B cell (primary cell): ENCODE measurements around the gene MYADML2. TPM values are rescaled to one million over a fixed set of nuclear protein-coding genes. Genes with fewer than 3 reads are reported as not detected.

Experiments used
- ATAC-seq: fragments of 200-7000 bp; cut with Tn5 transposase; one replicate; pipeline ENCODE4 v1.10.0; 2021; ENCODE audit warnings: low read depth, mild to moderate bottlenecking, moderate number of reproducible peaks, moderate library complexity
- CTCF ChIA-PET: fragments of 350-600 bp; sonication (Branson Sonifier 250); formaldehyde crosslinking; loops from one replicate; lab custom pipeline; 2021; ENCODE audit warnings: antibody characterized with exemption, inconsistent platforms; lab: Charles Lee
- POLR2A ChIA-PET: fragments of 350-600 bp; sonication (Branson Sonifier 250); formaldehyde crosslinking; loops from one replicate; lab custom pipeline; 2021; ENCODE audit warnings: antibody characterized with exemption; lab: Charles Lee
- DNase-seq: peaks from one replicate; pipeline ENCODE4 v3.0.0; 2013
- H2AFZ ChIP-seq: 2 replicates; pipeline ENCODE4 v1.6.1; 2012; ENCODE audit warnings: mild to moderate bottlenecking, low read depth, low read length; ENCODE audit not compliant: insufficient read depth, poor library complexity, severe bottlenecking
- H3K27ac ChIP-seq, 2 donors: 1 replicate in 1 of 2; 2 replicates in 1 of 2; pipeline ENCODE4 v1.5.1; 2012 to 2013; ENCODE audit warnings: low read length in 2 of 2, mild to moderate bottlenecking in 2 of 2, moderate library complexity in 1 of 2
- H3K27me3 ChIP-seq, 4 experiments: fragments of 200-600 bp in 1 of 4; sonication (generic) in 1 of 4; replicated peaks in 1 of 4; 1 replicate in 2 of 4; 2 replicates in 2 of 4; pipeline versions ENCODE4 v1.6.1 to v1.7.0; 2013 to 2016; ENCODE audit warnings: low read length in 3 of 4, mild to moderate bottlenecking in 2 of 4, mixed read lengths in 1 of 4, moderate library complexity in 1 of 4; ENCODE audit not compliant: insufficient read depth in 4 of 4, control insufficient read depth in 3 of 4; ENCODE audit errors: control extremely low read depth in 1 of 4
- H3K36me3 ChIP-seq, 2 experiments: replicated peaks in 1 of 2; 1 replicate in 1 of 2; 2 replicates in 1 of 2; pipeline versions ENCODE4 v1.6.1 to v1.7.1; 2013; ENCODE audit warnings: low read length in 1 of 2; ENCODE audit not compliant: insufficient read depth in 2 of 2, control insufficient read depth in 1 of 2; ENCODE audit errors: control extremely low read depth in 1 of 2, extremely low read depth in 1 of 2
- H3K4me1 ChIP-seq, 2 donors: fragments of 200-600 bp in 1 of 2; sonication (generic) in 1 of 2; 1 replicate in 1 of 2; 2 replicates in 1 of 2; pipeline versions ENCODE4 v1.5.1 to v1.6.1; 2013 to 2017; ENCODE audit warnings: low read length in 2 of 2; ENCODE audit not compliant: control insufficient read depth in 2 of 2, insufficient read depth in 2 of 2
- H3K4me2 ChIP-seq: replicated peaks from 2 replicates; pipeline ENCODE3; 2012; ENCODE audit warnings: mild to moderate bottlenecking, low read depth, low read length; ENCODE audit not compliant: poor library complexity, severe bottlenecking
- H3K4me3 ChIP-seq, 5 experiments: fragments of 200-600 bp in 1 of 5; sonication (generic) in 1 of 5; 1 replicate in 3 of 5; 2 replicates in 2 of 5; pipeline versions ENCODE4 v1.5.1 to v1.7.0; 2011 to 2016; ENCODE audit warnings: low read length in 4 of 5, mild to moderate bottlenecking in 4 of 5, low read depth in 2 of 5, control low read depth in 1 of 5, moderate library complexity in 1 of 5; ENCODE audit not compliant: insufficient read depth in 1 of 5; ENCODE audit errors: control extremely low read depth in 1 of 5, extremely low read depth in 1 of 5
- H3K79me2 ChIP-seq: fragments of 200-600 bp; sonication (generic); one replicate; pipeline ENCODE4 v1.6.0; 2016; ENCODE audit warnings: low read length; ENCODE audit not compliant: control insufficient read depth, insufficient read depth
- H3K9ac ChIP-seq: fragments of 200-600 bp; sonication (generic); 2 replicates; pipeline ENCODE4 v1.6.1; 2017; ENCODE audit warnings: mild to moderate bottlenecking, low read length, moderate library complexity
- H3K9me3 ChIP-seq, 3 donors: one replicate each; pipeline versions ENCODE4 v1.6.1 to v1.7.1; 2013; ENCODE audit warnings: low read length in 2 of 3; ENCODE audit not compliant: control insufficient read depth in 2 of 3, insufficient read depth in 1 of 3; ENCODE audit errors: control extremely low read depth in 1 of 3
- H4K20me1 ChIP-seq: 2 replicates; pipeline ENCODE4 v1.6.0; 2012; ENCODE audit warnings: mild to moderate bottlenecking, low read length; ENCODE audit not compliant: insufficient read depth, control insufficient read depth, poor library complexity, severe bottlenecking
- H3K27ac Mint-ChIP-seq: one replicate; pipeline ENCODE4 v1.8.0; 2021; ENCODE audit warnings: mixed read lengths
- H3K27me3 Mint-ChIP-seq: one replicate; pipeline ENCODE4 v1.8.0; 2021; ENCODE audit warnings: mixed read lengths
- H3K4me1 Mint-ChIP-seq: one replicate; pipeline ENCODE4 v1.8.0; 2021; ENCODE audit warnings: mixed read lengths
- H3K4me3 Mint-ChIP-seq: one replicate; pipeline ENCODE4 v1.8.0; 2021; ENCODE audit warnings: mixed read lengths
- H3K9me3 Mint-ChIP-seq: one replicate; pipeline ENCODE4 v1.8.0; 2022; ENCODE audit warnings: mixed read lengths; ENCODE audit not compliant: insufficient read depth
- CTCF ChIP-seq: fragments of 200-600 bp; IDR thresholded peaks from one replicate; pipeline ENCODE4 v1.8.0; 2022; ENCODE audit warnings: antibody characterized with exemption, mild to moderate bottlenecking
- EZH2 ChIP-seq: IDR thresholded peaks from 2 replicates; pipeline ENCODE4 v1.6.1; 2012; ENCODE audit warnings: borderline replicate concordance, low read depth, mild to moderate bottlenecking, moderate library complexity, low read length; ENCODE audit not compliant: insufficient read depth, poor library complexity, severe bottlenecking
- WGBS: methylation state at CpG from one replicate; pipeline ENCODE4 v1.1.5; 2013; ENCODE audit warnings: missing lambda C conversion rate; ENCODE audit not compliant: insufficient coverage; 5-methylcytosine and 5-hydroxymethylcytosine counted together
- intact Hi-C: fragments of 100-400 bp; cut with micrococcal nuclease; formaldehyde crosslinking; loops from one replicate; pipeline ENCODE4 v1.10.0; 2022
- polyA plus RNA-seq: library from polyadenylated mRNA; depleted of rRNA; stranded (reverse); fragments of >200 nt; gene quantifications from 2 replicates; pipeline ENCODE4 v1.2.3, GENCODE V29; 2012
- total RNA-seq, 2 donors: library from RNA; stranded (reverse); fragments of 120-200 nt in 1 of 2; gene quantifications; 1 replicate in 1 of 2; 2 replicates in 1 of 2; pipeline versions ENCODE4 v1.2.3 to v1.2.4, GENCODE V29; 2013 to 2022

The MYADML2 gene
- total and polyA plus RNA-seq, 2 donors (not counting 1 experiment from before 2014, with no cell fraction given) = not detected

DNA sequence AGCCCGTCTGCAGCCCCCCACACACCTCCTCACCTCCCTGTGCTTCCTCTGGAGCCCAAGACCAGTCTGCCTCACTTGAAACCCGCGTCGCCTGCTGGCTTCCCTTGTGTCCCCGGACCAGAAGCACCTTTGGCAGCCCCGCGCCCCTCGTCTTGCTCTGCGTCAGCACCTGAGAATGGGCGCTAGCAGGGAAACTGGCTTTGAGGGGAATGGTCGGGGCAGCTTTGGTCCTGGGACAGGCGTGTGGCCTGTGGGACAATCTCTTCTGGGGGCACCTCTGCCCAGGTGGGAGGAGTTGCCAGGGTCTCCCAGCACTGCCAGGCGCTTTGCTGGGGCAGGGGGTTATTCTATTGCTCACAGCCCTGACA, 15.9 kb downstream of the MYADML2 start:
- peaks cover 3% of the 10 kb centered on the region for H4K20me1 ChIP-seq
- DNase-seq = no peak
- H3K4me1 ChIP-seq = peaks cover 14 to 17% of the 10 kb centered on the region in 2 donors
- H3K4me1 Mint-ChIP-seq = peaks cover 10% of the 10 kb centered on the region
- H3K27ac Mint-ChIP-seq = no peak overlapping the region
- POLR2A ChIA-PET = no interaction called here
- no peak overlapping the region for H3K4me3 Mint-ChIP-seq
- no peaks in the 10 kb centered on the region for H3K9me3 ChIP-seq
- intact Hi-C loops = no loop called here
- no peak overlapping the region for H2AFZ ChIP-seq
- no peak for ATAC-seq
- H3K27me3 Mint-ChIP-seq = peaks cover 10% of the 10 kb centered on the region
- CTCF ChIA-PET = no interaction called here
- peaks cover 10% of the 10 kb centered on the region for H3K79me2 ChIP-seq
- peaks cover 0 to 23% (median 9%) of the 10 kb centered on the region in 4 experiments for H3K27me3 ChIP-seq
- H3K4me2 ChIP-seq = no peak overlapping the region
- H3K9me3 Mint-ChIP-seq = no peaks in the 10 kb centered on the region
- no peak overlapping the region for H3K9ac ChIP-seq
- no peak overlapping the region for H3K4me3 ChIP-seq
- no peak overlapping the region for H3K27ac ChIP-seq
- WGBS = 83% methylated on average over 12 of the region's 13 CpGs
- no peaks in the 10 kb centered on the region for H3K36me3 ChIP-seq
- TF ChIP-seq EZH2 = no peak
- TF ChIP-seq CTCF = no peak

DNA sequence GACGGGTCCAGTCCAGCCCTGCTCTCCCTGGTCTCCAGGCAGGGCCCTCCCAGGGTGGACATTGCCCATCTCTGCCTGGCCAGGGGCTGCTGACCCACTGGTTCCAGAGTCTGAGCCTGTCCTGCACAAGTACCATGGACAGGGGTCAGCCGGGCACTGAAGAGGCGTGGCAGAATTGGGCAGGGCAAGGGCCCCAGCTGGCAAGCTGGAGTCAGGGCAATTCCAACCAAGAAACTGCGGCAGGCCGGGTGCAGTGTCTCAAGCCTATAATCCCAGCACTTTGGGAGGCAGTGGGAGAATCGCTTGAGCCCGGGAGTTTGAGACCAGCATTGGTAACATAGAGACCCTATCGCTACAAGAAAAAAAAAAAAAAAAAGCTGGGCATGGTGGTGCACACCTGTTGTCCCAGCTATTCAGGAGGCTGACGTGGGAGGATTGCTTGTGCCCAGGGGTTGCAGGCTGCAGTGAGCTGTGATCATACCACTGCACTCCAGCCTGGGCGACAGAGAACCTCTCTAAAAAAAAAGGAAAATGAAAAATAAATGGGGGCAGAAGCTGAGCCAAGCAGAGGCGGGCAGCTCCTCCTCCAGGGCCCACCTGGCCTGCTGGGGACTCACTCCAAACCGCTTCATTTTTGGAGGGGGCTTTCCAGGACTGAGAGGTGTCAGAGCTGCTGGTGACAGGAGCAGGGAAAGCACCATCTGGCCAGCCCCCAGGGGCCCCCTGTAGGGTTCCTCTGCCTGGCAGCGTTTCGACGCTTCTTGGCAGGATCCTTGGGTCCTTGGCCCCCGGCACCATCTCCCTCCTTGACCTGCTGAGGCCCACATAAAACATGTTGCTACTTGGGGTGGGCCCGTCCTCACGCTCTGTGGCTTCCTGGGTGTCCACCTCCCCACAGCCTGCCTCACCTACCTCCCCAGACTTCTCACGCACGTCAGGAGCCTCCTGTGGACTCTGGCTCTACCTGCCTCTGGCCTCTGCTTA, 16.6 kb downstream of the MYADML2 start:
- ChIA-PET POLR2A (interaction anchor here (0.6 to 0.7 kb wide), 2 partner anchors 13 to 245 kb away, joined by 3 to 8 read pairs; no protein-coding TSS in a partner anchor), CTCF (interaction anchor here (0.5 kb wide), 1 partner anchor 85 kb away, joined by 3 read pairs; no protein-coding TSS in a partner anchor)
- no peak for DNase-seq
- Histone ChIP-seq H4K20me1 (peaks cover 10% of the 10 kb centered on the region), H3K9me3 (no peaks in the 10 kb centered on the region), H3K27ac (no peak overlapping the region), H3K4me1 (peaks cover 18 to 22% of the 10 kb centered on the region in 2 donors), H3K9ac (no peak overlapping the region), H3K4me2 (no peak overlapping the region), H3K27me3 (peaks cover 0 to 23% (median 9%) of the 10 kb centered on the region in 4 experiments), H3K36me3 (no peaks in the 10 kb centered on the region), H3K79me2 (peaks cover 18% of the 10 kb centered on the region), H2AFZ (no peak overlapping the region), H3K4me3 (no peak overlapping the region)
- ATAC-seq = no peak
- WGBS = 65% methylated on average over 18 of the region's 20 CpGs
- peaks cover 10% of the 10 kb centered on the region for H3K27me3 Mint-ChIP-seq
- peaks cover 11% of the 10 kb centered on the region for H3K4me1 Mint-ChIP-seq
- no peak overlapping the region for H3K4me3 Mint-ChIP-seq
- intact Hi-C loops = no loop called here
- no peaks in the 10 kb centered on the region for H3K9me3 Mint-ChIP-seq
- H3K27ac Mint-ChIP-seq = no peak overlapping the region
- TF ChIP-seq CTCF (no peak), EZH2 (no peak)
